22Rv1 (cell line): ENCODE results near the gene GALNT18.

Experiments
- CTCF ChIP-seq: fragments of 450-650 bp; IDR thresholded peaks from 2 replicates; pipeline ENCODE4 v1.5.1; 2017; ENCODE audit warnings: mild to moderate bottlenecking
- ZFX ChIP-seq: fragments of 450-650 bp; IDR thresholded peaks from 2 replicates; pipeline ENCODE4 v1.6.1; 2017; ENCODE audit warnings: antibody characterized with exemption, borderline replicate concordance

- TF ChIP-seq CTCF, result no peak
- TF ChIP-seq ZFX, result no peak
These were observed 38.5 kb upstream of the GALNT18 start for GRCh38 chr11:11660363-11660740.
